HG03064 (cell line): ENCODE measurements around the gene DACH1.

Source experiments
- ATAC-seq: cut with Tn5 transposase; IDR thresholded peaks from one replicate; pipeline ENCODE4 v1.9.1; 2021; ENCODE audit warnings: low read depth; ENCODE audit not compliant: unreplicated experiment

Gene DACH1

DNA sequence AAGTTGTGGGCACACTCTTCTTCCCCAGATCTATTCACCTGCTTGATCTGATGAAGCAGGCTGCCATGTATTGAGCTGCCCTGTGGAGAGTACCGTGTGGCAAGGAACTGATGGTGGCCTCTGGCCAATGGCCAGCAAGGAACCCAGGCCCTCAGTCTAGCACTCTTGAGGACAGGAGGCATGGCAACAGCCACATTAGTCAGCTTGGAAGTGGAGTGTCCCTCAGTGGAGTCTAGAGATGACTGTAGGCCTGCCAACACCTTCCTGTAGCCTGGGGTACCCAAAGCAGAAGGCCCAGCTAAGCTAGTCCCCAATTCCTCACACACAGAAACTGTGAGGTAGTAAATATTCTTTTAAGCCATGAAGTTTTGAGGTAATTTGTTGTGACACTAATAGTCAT, 412.5 kb downstream of the DACH1 start:
- no peak for ATAC-seq

DNA sequence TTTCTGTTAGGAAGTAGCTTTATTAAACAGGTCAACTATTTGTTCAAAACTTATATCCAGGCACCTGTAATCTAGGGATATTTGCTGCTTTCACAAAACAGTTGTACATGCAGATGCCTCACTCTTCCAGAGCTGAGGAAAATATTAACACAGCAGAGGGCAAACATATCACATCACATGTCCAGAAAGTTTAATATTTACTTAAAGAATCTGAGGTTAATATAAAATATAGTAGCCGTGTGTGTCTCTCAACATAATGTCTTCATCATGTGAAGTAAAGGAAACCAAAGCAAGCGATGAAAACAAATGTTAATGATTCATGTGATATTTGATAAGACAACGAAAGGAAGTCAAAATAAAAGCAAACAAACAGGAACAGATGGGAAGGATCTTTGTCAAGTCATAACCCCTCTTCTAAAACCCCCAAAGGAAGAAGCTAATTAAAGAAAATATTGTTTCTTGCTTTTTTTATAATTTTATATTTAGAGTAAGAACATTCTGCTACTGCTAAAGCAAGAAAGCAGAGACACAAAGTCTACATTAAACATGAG, 418.8 kb downstream of the DACH1 start:
- no peak for ATAC-seq

DNA sequence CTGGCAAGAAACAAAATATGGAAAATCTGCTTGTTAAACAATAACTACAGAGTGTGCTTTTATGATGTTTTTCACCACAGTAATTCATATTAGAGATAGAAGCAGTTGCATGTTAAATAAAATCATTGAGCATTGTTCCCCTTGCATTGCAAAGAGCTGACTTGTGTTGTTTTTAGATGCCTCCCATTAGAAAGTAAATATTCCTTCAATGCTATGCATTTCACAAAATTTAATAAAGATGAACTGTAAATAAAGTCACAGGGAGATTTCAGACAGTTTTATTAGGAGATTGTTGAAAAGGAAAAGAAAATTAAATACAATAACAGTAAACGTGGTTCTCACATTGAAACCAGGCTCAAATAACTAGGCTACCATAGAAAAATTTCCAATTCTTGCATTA, 429.3 kb downstream of the DACH1 start:
- ATAC-seq, result no peak

DNA sequence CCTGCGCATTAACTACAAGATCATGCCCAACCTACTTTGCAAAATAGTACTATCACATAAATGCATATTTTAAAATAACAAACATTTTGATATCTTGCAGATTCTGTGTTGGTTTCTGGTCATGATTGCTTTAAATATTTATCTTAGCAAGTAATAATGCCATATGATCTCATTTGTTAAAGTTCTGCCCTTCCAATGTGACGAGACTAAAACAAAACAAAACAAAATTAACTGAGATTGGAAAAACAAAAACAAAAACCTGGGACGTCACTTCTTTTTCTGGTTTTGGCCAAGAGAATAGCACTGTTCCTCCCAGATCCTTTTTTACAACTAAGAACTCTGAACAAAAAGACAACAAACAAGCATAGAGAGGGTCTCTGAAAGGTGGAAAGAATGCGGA, 436.3 kb downstream of the DACH1 start:
- no peak for ATAC-seq

DNA sequence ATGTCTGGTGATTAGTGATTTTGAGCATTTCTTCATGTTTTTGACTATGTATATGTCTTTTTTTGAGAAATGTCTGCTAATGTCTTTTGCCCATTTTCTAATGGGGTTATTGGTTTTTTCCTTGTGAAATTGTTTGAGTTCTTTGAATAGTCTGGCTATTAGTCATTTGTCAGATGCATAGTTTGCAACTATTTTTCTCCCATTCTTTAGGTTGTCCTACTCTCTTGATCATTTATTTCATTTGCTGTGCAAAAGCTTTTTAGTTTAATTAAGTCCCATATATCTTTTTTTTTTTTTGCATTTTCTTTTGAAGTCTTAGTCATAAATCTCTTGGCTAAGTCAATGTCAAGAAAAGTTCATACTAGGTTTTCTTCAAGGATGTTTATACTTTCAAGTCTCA, 449.8 kb downstream of the DACH1 start:
- no peak for ATAC-seq

DNA sequence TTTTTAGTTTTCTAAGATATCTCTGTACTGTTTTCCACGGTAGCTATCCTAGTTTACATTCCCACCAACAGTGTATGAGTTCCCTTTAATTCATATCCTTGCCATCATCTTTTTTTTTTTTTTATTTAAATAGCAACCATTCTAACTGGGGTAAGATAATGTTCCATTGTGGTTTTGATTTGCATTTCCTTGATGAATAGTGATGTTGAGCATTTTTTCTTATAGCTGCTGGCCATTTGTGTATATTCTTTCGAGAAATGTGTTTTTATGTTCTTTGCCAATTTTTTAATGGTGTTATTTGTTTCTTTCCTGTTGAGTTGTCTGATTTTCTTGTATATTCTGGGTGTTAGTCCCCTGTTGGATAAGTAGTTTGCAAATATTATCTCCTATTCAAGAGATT, 454.8 kb downstream of the DACH1 start:
- ATAC-seq, result no peak

DNA sequence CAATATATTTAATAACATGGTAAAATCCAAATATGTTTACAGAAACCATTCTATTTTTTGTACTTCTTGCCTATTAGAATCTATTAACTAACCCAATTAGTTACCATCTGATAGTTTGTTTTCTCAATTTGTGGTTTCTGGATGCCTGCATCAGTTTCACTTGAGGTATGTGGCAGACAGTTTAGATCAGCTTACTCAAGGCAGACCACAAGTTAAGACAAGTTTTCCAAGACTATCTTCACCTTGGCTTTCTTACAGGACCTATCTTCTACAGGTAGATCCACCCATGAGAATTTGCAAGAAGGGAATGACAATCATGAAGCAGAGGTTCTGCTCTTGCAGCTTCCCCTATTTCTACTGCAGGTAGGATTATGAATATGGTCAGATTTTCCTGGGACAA, 458.6 kb downstream of the DACH1 start:
- no peak for ATAC-seq

DNA sequence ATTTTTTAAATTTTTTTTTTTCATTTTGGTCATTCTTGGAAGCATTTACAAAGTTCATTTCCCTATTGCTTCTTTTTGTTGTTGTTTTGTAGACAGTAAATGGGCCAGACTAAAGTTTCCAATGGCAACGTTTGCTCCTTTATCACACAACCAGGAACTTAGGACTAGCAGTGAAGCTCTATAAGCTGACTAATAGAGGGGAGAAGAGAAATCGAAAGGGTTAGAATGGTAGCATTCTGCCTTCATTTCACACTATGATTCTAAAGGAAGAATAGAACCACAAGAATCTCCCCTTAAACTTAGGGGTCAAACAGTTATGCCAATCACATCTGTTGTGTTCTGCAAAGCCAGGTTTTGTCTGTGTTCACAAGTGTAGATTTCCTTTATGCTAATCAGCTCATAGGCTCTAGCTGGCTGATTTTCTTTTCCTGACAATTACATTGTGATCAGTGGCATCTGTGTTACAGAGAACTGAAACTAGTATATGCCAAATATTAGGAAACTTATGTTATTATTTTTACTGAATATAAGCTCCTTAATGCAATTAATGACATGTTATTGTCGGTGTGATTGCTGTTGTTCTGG, 467.3 kb downstream of the DACH1 start:
- no peak for ATAC-seq

DNA sequence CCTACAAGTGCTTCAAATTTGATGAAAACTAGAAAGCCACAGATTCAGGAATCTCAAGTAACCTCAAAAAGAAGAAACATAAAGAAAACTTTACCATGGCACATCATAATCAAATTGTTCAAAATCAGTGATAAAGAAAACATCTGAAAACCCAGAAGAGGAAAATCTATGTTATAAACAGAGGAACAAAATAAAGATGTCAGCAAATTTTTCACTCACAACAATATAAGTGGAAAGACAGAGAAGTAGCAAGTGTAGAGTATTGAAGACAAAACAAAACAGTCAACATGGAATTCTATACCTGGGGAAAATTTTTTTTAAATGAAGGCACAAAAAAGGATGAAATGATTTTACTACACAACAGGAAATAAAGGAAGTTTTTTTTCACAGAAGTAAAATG, 470.9 kb downstream of the DACH1 start:
- ATAC-seq, result no peak

DNA sequence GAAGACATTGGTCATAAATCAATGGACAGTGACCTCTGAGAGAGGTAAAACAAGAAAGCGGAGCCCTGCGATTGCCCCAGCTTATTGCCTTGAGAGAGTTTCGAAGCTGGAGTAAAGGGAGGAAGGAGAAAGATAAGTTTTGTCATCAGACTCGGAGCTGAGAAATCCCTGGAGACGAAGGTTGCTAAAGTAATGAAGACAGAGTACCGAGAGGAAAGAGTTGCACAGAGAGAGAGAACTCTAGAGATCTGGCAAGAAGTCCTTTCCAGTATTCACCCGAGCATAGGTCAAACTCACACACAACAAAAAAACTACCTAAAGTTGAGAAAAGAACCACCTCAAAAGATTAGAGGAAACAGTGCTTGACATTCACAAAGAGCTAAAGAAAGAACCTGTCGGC, 472.0 kb downstream of the DACH1 start:
- no peak for ATAC-seq

DNA sequence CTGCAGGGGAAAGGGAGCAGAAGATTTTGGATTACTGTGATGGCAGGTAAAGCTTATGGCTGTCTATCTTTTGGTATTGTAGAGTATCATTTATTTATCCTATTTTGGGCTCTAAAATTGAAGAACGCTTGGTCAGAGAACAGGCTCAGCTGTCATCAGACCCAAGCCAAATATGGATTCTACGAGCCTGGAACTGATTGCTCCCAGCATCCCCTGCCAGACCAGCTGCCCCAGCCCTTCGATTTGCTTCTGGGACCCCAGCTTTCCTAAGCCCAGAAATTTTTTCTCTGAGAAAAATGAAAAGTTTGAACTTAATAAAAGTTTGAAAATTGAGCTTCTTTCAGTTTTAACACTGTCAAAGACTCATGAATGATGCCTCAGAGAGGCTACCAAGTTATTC, 472.8 kb downstream of the DACH1 start:
- no peak for ATAC-seq
